ENCODE measurements around the gene HACD3. TPM values are rescaled to one million over a fixed set of nuclear protein-coding genes. Genes with fewer than 3 reads are reported as not detected.

HACD3 gene
- total RNA-seq, 4 donors from 2014 or later, result 19.1 to 29.6 (median 24.8) TPM

GRCh38 chr15:65518633-65519285 is 11.5 kb upstream of the HACD3 start:
- TF ChIP-seq, protein P1, sequence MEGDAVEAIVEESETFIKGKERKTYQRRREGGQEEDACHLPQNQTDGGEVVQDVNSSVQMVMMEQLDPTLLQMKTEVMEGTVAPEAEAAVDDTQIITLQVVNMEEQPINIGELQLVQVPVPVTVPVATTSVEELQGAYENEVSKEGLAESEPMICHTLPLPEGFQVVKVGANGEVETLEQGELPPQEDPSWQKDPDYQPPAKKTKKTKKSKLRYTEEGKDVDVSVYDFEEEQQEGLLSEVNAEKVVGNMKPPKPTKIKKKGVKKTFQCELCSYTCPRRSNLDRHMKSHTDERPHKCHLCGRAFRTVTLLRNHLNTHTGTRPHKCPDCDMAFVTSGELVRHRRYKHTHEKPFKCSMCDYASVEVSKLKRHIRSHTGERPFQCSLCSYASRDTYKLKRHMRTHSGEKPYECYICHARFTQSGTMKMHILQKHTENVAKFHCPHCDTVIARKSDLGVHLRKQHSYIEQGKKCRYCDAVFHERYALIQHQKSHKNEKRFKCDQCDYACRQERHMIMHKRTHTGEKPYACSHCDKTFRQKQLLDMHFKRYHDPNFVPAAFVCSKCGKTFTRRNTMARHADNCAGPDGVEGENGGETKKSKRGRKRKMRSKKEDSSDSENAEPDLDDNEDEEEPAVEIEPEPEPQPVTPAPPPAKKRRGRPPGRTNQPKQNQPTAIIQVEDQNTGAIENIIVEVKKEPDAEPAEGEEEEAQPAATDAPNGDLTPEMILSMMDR (IDR thresholded peaks at IDR 0.05), result no peak
- no peak for TF ChIP-seq POLR2AphosphoS5 (IDR thresholded peaks at IDR 0.05)
- TF ChIP-seq POLR2A (IDR thresholded peaks at IDR 0.05; ENCODE audit: low read depth), result no peak
- no peak for TF ChIP-seq EP300 (IDR thresholded peaks at IDR 0.05)
- Histone ChIP-seq H3K4me3 (no peak overlapping the region), H3K27ac (replicated peaks in 1 of 4) (no peak overlapping the region), H3K27me3 (no peaks in the 10 kb centered on the region), H3K4me1 (peaks cover 31 to 36% (median 31%) of the 10 kb centered on the region in 4 donors), H3K36me3 (peaks cover 0 to 15% (median 2%) of the 10 kb centered on the region in 4 donors), H3K9me3 (no peaks in the 10 kb centered on the region)
- intact Hi-C loops (cut with DNase I), result no loop called here
- no peak for DNase-seq (ENCODE audit: extremely low spot score)
- WGBS, result 85% methylated on average over 4 of the region's 4 CpGs

DNA sequence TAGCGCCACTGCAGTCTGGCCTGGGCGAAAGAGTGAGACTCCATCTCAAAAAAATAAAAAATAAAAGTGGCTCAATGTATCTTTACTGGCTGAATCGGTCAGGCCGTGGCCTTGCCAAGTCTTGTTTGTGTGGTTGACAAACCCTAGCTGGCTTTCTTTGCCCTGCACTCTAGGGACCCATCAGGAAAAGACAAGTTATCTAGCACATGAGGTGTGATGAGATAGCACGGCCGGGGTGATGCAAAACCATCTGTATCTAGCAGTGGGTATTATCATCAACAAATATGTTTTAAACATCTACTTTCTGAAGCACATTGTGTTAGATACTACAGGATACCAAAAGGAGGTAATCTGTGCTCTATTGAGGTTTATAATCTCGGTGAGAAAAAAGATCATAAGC is 8.9 kb upstream of the HACD3 start:
- TF ChIP-seq POLR2A (IDR thresholded peaks at IDR 0.05; ENCODE audit: low read depth), result no peak
- intact Hi-C loops (cut with DNase I), result no loop called here
- no peaks in the 10 kb centered on the region for H3K27me3 ChIP-seq
- H3K4me1 ChIP-seq, result peaks cover 5 to 10% (median 6%) of the 10 kb centered on the region in 4 donors
- no peaks in the 10 kb centered on the region for H3K36me3 ChIP-seq
- WGBS, result 73% methylated on average over 7 of the region's 7 CpGs
- H3K9me3 ChIP-seq, result no peaks in the 10 kb centered on the region
- no peak overlapping the region for H3K4me3 ChIP-seq
- DNase-seq (ENCODE audit: extremely low spot score), result no peak
- no peak overlapping the region for H3K27ac ChIP-seq (replicated peaks in 1 of 4)

- intact Hi-C loops (cut with DNase I), result no loop called here
- Histone ChIP-seq H3K4me1 (no peaks in the 10 kb centered on the region), H3K27me3 (no peaks in the 10 kb centered on the region), H3K27ac (replicated peaks in 1 of 4) (no peak overlapping the region), H3K4me3 (no peak overlapping the region), H3K9me3 (no peaks in the 10 kb centered on the region), H3K36me3 (no peaks in the 10 kb centered on the region)
- TF ChIP-seq POLR2A (IDR thresholded peaks at IDR 0.05; ENCODE audit: low read depth), result no peak
- WGBS, result 77% methylated on average over 10 of the region's 10 CpGs
- no peak for DNase-seq (ENCODE audit: extremely low spot score)
Observed at GRCh38 chr15:65524226-65524625, 6.0 kb upstream of the HACD3 start.

DNA sequence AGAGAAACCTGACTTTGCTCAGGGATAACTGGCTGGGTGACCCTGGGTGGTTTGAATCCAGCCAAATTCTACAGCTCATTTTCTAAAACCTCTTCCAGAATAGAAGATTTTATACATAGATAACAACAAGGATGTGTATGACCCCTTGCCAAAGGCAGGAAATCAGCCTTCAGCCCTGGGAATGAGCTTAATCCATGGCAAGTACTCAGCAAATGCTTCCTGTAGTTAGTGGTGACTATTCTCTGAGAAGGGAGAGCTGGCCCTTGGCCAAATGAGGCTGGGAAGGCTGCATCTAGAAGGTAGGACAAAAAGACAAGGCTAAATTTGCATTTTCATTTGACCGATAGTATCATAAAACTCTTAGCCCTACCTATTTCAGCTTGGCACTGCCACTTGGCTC is 4.6 kb upstream of the HACD3 start:
- no peak for DNase-seq (ENCODE audit: extremely low spot score)
- Histone ChIP-seq H3K27me3 (no peaks in the 10 kb centered on the region), H3K4me1 (peaks cover 3 to 10% (median 6%) of the 10 kb centered on the region in 4 donors), H3K9me3 (no peaks in the 10 kb centered on the region), H3K27ac (replicated peaks in 1 of 4) (no peak overlapping the region), H3K36me3 (no peaks in the 10 kb centered on the region), H3K4me3 (no peak overlapping the region)
- intact Hi-C loops (cut with DNase I), result no loop called here
- TF ChIP-seq POLR2A (IDR thresholded peaks at IDR 0.05; ENCODE audit: low read depth), result no peak
- TF ChIP-seq, protein P1 (IDR thresholded peaks at IDR 0.05), result no peak
- no peak for TF ChIP-seq EP300 (IDR thresholded peaks at IDR 0.05)
- TF ChIP-seq POLR2AphosphoS5 (IDR thresholded peaks at IDR 0.05), result no peak
- 100% methylated on average over 1 of the region's 1 CpG for WGBS

DNA sequence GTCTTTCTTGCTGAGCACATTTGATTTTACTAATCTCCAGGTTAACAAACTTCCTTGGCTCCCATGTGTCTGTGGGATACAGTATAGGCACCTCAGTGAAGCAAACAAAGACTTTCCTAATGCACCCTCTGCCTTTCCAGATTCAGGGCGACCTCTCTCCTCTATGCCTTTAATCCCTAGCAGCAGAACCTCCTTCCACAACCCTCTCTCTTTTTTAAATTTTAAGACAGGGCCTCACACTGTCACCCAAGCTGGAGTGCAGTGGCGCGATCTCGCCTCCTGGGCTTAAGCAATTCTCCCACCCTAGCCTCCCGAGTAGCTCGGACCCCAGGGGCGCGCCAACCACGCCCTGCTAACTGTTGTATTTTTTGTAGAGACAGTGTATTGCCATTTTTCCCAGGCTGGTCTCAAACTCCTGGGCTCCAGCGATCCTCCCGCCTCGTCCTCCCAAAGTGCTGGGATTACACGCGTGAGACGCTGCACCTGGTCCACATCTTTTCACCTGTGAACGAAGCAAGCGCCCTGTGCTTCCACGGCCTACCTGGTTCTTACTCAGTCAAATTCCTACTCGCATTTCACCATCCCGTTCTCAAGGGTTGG is 1.7 kb upstream of the HACD3 start:
- intact Hi-C loops (cut with DNase I), result no loop called here
- 95% methylated on average over 20 of the region's 20 CpGs for WGBS
- peaks cover 3 to 31% (median 26%) of the 10 kb centered on the region in 4 donors for H3K4me1 ChIP-seq

More for the DNA sequence above, 1.7 kb upstream of the HACD3 start:
- no peaks in the 10 kb centered on the region for H3K9me3 ChIP-seq
- H3K27me3 ChIP-seq, result no peaks in the 10 kb centered on the region
- DNase-seq (ENCODE audit: extremely low spot score), result no peak
- no peak overlapping the region for H3K4me3 ChIP-seq
- H3K27ac ChIP-seq (replicated peaks in 1 of 4), result no peak overlapping the region
- TF ChIP-seq POLR2AphosphoS5 (IDR thresholded peaks at IDR 0.05), result no peak
- no peak for TF ChIP-seq POLR2A (IDR thresholded peaks at IDR 0.05; ENCODE audit: low read depth)
- no peak for TF ChIP-seq EP300 (IDR thresholded peaks at IDR 0.05)
- TF ChIP-seq, protein P1 (IDR thresholded peaks at IDR 0.05), result no peak
- no peaks in the 10 kb centered on the region for H3K36me3 ChIP-seq
